HUES48 (cell line): ENCODE measurements around the gene RDX.

Experiments
- H3K27ac ChIP-seq: one replicate; pipeline ENCODE4 v1.7.0; 2013; ENCODE audit warnings: low read depth, low read length, inconsistent platforms
- H3K27me3 ChIP-seq: 2 replicates; pipeline ENCODE4 v1.6.1; 2013; ENCODE audit warnings: mild to moderate bottlenecking, low read length; ENCODE audit not compliant: control insufficient read depth, insufficient read depth
- H3K36me3 ChIP-seq: 2 replicates; pipeline ENCODE4 v1.6.1; 2013; ENCODE audit warnings: low read length; ENCODE audit not compliant: control insufficient read depth, insufficient read depth
- H3K4me1 ChIP-seq: 2 replicates; pipeline ENCODE4 v1.6.1; 2013; ENCODE audit warnings: mild to moderate bottlenecking, low read length; ENCODE audit not compliant: control insufficient read depth, insufficient read depth
- H3K4me3 ChIP-seq: 2 replicates; pipeline ENCODE4 v1.5.1; 2013; ENCODE audit warnings: mild to moderate bottlenecking, low read depth, low read length
- H3K9ac ChIP-seq: 2 replicates; pipeline ENCODE4 v1.6.1; 2013; ENCODE audit warnings: mild to moderate bottlenecking, low read depth, low read length, moderate library complexity
- H3K9me3 ChIP-seq: 2 replicates; pipeline ENCODE4 v1.6.1; 2013; ENCODE audit warnings: low read length; ENCODE audit not compliant: control insufficient read depth, insufficient read depth

RDX gene

DNA sequence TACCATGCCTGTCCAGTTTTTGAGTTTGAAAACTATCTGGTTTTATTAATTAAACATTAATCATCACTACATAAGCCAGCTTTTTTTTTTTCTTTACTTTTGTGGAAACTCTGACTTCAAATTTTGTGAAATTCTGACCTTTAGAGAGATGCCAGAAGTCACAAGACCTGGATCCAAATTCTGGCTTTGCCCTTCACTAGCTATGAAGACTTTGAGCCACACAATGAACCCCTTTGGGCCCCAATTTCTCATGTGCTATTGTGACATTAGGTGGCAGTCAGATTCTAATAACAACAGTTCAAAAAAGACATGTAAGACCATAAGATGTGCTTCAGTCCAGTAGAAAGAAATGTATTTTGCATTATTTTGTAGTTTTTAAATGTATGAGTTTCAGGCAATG lies 142.9 kb downstream of the RDX start:
- Histone ChIP-seq H3K27me3 (no peaks in the 10 kb centered on the region), H3K4me3 (no peak overlapping the region), H3K36me3 (peaks cover 5% of the 10 kb centered on the region; the same call in 1 of the 2 replicates), H3K9ac (no peak overlapping the region), H3K4me1 (peaks cover 9% of the 10 kb centered on the region; the same call in 1 of the 2 replicates), H3K9me3 (no peaks in the 10 kb centered on the region), H3K27ac (no peak overlapping the region)

DNA sequence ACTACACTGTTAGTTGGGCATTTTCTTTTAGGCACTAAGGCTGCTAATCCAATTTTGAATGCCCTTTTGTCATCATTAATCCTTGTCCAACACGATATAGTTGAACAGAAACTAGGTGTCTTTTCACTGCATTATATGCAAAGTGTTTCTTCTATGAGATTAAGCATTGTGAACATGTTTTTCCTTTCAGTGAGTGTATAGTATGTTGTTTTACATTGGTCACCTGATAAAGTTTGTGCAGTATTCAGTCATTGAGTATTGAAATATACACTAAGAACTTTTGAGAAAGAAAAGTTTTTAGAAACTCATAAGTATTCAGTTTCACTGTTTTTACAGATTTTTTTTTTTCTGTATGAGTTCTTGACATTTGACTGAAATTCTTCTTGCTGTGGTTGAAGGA lies 144.2 kb downstream of the RDX start:
- Histone ChIP-seq H3K4me1 (peaks cover 10% of the 10 kb centered on the region; the same call in 1 of the 2 replicates), H3K27ac (no peak overlapping the region), H3K9ac (no peak overlapping the region), H3K36me3 (peaks cover 5% of the 10 kb centered on the region; the same call in 1 of the 2 replicates), H3K9me3 (no peaks in the 10 kb centered on the region), H3K4me3 (no peak overlapping the region), H3K27me3 (no peaks in the 10 kb centered on the region)

DNA sequence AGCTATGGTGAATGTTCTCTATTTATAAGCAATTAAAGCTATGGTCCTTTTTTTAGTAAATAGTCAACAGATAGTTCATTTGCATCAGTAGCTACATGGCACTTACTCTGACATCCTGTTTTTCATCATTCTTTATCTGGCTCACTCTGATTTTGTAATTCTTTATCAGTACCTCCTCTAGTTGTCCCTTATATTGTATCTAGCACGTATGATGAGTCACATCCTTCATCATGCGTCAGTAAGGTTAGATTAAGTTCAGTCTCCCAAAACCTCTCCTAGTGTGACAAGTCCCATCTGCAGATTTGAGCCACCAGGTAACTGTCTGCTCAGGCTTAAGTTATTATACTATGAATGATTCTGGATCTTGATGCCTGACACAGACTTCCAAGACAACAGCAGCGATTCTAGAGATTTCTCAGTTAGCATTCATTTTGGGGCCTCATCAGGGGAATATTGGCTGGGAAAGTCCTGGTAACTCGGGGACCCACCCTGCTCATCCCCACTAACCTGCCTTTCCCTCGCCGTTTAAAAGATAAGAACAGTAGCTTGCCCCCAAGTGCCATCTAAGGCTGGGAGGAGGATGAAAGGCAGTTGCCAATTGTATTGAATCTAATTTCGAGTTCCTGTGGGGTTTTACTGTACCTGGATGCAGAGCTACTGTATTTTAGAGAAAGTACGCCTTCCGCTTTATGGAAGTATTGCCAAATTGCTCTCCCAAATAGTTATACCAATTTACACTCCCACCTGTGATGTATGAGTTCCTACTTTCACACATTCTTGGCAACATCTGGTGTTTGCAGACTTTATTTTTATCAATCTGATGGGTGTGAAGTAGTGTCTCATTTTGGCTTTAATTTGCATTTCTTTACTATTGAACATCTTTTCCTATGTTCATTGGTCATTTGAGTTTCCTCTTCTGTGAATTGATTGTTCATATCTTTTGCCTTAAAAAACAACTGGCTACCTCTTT lies 147.4 kb downstream of the RDX start:
- H3K27ac ChIP-seq, result peak overlapping the region; percentile 14
- no peak overlapping the region for H3K9ac ChIP-seq
- H3K36me3 ChIP-seq, result 0 out of 2 replicates have a peak, but pooled peaks cover 5% of the 10 kb centered on the region
- H3K4me1 ChIP-seq, result peaks cover 10% of the 10 kb centered on the region; the same call in 1 of the 2 replicates
- no peak overlapping the region for H3K4me3 ChIP-seq
- no peaks in the 10 kb centered on the region for H3K27me3 ChIP-seq
- no peaks in the 10 kb centered on the region for H3K9me3 ChIP-seq

DNA sequence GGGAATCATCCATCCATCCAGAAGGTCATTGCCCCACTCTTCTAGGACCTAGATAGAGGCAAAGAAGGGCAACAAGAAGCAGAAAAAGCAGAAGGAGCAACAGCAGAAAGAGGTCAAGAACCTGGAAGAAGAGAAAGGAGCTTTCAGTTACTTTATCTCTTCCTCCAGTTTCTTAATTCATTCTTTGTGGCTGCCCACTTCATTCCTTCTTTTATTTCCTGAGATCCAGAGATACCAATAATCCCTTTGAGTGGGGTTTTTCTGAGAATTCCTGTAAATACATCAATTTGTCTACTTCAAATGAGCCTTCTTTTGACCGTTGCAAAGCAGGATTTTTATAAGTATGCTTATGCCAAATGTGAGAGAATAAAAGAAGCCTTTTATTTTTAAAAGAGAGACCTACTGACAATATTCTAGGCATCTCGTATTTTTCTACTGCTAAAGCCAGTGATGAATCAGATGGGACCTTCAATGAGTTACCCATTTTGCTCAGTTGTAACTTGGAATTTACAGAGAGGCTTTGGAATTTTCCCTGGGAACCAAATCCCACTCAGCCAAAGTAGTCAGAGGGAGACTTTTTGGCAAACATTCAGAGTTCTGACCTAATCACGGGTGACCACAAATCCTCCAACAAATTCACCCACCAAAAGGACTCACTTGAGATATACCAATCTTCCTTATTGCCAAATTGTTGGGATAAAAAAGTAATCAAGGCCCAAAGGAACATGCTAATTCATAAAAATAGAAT lies 148.3 kb downstream of the RDX start:
- H3K9me3 ChIP-seq, result no peaks in the 10 kb centered on the region
- H3K27ac ChIP-seq, result peak overlapping the region; percentile 14
- H3K9ac ChIP-seq, result no peak overlapping the region

DNA sequence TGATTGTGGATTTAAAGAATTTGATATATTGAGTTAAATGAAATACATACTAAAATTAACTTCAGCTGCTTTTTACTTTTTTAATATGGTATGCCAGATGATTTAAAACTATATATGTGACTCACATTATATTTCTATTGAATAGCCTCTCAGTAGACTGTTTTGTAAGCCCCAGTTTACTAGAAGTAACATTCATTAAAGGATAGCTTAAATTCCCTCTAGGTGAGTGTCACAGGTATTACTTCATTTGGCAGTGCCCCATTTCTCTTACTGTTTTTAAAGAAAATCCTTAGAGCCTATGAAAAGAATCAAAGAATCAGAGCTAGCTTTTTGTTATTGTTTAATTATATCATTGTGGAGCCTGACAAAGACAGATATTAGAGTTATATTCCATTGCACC lies 154.6 kb downstream of the RDX start:
- Histone ChIP-seq H3K4me1 (no peaks in the 10 kb centered on the region), H3K9ac (no peak overlapping the region), H3K36me3 (0 out of 2 replicates have a peak, but pooled peaks cover 5% of the 10 kb centered on the region), H3K27ac (no peak overlapping the region), H3K9me3 (no peaks in the 10 kb centered on the region), H3K27me3 (no peaks in the 10 kb centered on the region), H3K4me3 (no peak overlapping the region)

More for the DNA sequence above, 148.3 kb downstream of the RDX start:
- no peaks in the 10 kb centered on the region for H3K36me3 ChIP-seq
- no peak overlapping the region for H3K4me3 ChIP-seq
- H3K27me3 ChIP-seq, result no peaks in the 10 kb centered on the region
- peaks cover 10% of the 10 kb centered on the region; the same call in 1 of the 2 replicates for H3K4me1 ChIP-seq

DNA sequence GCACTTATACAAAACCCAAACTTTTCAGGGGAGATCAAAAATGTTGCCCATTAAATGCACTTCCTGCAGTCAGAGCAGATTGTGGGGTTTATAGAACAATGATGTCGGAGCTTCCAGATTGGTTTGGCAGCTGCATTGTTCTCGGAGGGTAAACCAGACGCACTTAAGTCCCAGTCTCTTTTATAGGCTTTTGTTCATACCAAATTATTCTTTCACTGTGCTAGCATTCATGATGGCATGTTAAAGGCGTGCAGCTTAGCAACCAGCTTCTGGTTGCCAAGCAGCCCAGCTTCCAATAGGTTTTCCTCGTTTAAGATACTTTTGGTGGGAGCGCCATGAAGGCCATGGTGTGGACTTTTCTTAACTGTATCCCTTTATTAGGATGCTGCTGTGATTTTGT lies 162.3 kb downstream of the RDX start:
- no peaks in the 10 kb centered on the region for H3K9me3 ChIP-seq
- peaks cover 42% of the 10 kb centered on the region for H3K4me1 ChIP-seq
- no peak overlapping the region for H3K27ac ChIP-seq
- no peak overlapping the region for H3K9ac ChIP-seq
- no peak overlapping the region for H3K4me3 ChIP-seq
- no peaks in the 10 kb centered on the region for H3K27me3 ChIP-seq
- H3K36me3 ChIP-seq, result 0 out of 2 replicates have a peak, but pooled peaks cover 5% of the 10 kb centered on the region

DNA sequence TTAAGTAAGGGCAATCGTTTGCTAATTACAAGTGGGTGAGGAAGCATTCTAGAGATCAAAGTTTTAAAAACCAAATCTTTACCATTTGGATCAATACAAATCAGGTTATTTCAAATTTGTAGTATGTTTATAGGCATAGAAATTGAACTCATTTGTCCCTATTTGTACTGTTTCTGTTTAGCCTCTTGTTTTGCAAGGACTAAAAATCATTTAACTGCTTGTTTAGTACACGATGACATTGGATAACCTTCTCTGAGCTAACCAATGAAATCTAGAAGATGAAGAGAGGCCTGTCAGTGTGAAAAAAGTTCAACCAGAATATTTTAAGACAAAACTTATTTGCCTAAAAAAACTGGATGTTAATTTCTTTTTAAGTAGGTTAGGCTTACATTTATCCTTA lies 163.3 kb downstream of the RDX start:
- H3K4me1 ChIP-seq, result peaks cover 52% of the 10 kb centered on the region
- no peaks in the 10 kb centered on the region for H3K9me3 ChIP-seq
- H3K36me3 ChIP-seq, result 0 out of 2 replicates have a peak, but pooled peaks cover 5% of the 10 kb centered on the region
- no peak overlapping the region for H3K9ac ChIP-seq
- no peaks in the 10 kb centered on the region for H3K27me3 ChIP-seq
- no peak overlapping the region for H3K27ac ChIP-seq
- no peak overlapping the region for H3K4me3 ChIP-seq

DNA sequence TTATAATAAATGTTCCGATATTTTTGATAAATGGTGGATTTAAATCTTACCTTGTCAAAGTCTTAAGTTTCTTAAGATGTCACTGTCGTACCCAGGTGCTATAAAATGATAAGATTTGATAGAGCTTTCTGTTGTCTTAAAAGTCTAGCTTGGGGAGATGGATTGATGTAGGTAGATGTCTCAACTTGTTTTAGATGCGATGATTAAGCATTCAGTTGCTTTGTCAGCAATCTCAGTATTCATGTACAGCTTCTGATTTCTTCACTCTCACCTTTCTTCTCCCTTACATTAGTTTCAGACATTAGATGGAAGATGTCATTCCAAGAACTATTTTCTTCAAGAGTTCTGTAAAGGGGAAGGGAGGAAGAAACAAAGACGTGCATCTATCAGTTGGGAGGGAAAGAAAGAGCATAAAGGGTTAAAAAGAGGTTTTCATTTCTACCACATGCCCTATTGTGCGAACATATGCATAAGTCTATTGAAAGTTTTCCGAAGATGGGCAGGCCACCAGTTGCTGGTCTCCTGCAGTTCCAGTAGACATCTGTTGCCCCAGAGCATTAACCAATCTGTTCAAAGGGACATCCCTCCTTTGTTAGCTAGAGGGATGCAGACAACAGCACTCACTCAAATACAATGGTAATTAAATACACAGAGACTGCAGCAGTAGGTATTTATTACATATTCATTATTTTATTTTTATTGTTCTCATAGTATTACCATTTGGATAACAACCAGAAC lies 164.9 kb downstream of the RDX start:
- H3K27me3 ChIP-seq, result no peaks in the 10 kb centered on the region
- H3K36me3 ChIP-seq, result no peaks in the 10 kb centered on the region
- H3K27ac ChIP-seq, result no peak overlapping the region
- no peak overlapping the region for H3K9ac ChIP-seq
- peaks cover 60% of the 10 kb centered on the region for H3K4me1 ChIP-seq
- H3K4me3 ChIP-seq, result no peak overlapping the region; the same call in 1 of the 2 replicates
- no peaks in the 10 kb centered on the region for H3K9me3 ChIP-seq

DNA sequence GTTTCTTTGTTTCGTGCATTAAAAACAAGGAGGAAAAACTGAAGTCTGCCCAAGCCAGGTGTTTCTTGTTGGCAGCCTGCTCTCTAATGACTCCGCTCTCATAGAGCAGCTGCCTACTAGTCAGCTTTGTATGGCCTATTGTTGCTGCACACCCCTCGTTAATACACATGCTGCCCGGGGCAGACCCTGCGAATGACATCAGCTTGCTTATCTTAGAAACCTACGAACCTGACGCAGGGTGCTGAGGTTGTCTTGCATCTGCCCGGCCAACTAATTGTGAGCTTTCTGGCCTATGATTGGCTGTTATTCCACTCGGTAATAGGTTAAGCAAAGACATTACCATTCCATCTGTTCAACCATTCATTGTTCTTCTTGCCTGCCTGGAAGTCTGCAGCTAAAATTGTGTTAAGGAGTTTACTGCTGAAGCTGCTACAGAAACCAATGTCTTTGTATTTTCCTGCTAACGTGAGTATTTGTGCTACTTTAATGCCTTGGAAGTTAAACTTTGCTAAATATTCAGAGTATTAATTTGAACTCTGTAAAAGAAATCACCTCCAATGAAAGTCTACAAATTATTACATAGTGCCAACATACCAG lies 165.7 kb downstream of the RDX start:
- H3K36me3 ChIP-seq, result no peaks in the 10 kb centered on the region
- H3K4me1 ChIP-seq, result peaks cover 60% of the 10 kb centered on the region
- peak overlapping the region; percentile 34; the same call in 1 of the 2 replicates for H3K9ac ChIP-seq
- H3K27ac ChIP-seq, result peak overlapping the region; percentile 26
- H3K27me3 ChIP-seq, result no peaks in the 10 kb centered on the region
- no peaks in the 10 kb centered on the region for H3K9me3 ChIP-seq
- H3K4me3 ChIP-seq, result no peak overlapping the region; the same call in 1 of the 2 replicates

DNA sequence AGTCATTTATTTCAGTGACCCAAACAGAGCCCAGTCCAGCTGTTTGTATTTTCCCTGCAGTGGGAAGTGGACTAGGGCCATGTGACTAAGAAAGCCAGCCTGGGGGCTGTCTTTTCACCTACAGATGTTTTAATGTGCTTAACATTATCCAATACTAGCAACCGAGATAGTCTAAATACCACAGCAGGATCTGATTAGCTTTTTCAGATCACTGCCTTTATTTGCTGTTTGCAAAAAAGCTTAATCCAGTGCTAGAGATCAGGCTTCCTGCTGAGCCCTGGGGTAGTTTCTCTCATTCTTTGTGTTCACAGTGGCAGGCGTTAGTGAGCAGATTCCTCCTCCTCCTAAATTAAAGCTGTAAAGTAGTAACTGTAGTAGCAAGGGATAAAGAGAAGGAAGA lies 168.3 kb downstream of the RDX start:
- H3K9ac ChIP-seq, result no peak overlapping the region
- no peaks in the 10 kb centered on the region for H3K9me3 ChIP-seq
- H3K27ac ChIP-seq, result peak overlapping the region; percentile 81
- H3K36me3 ChIP-seq, result no peaks in the 10 kb centered on the region
- peaks cover 59% of the 10 kb centered on the region for H3K4me1 ChIP-seq
- H3K4me3 ChIP-seq, result 0 out of 2 replicates have a peak overlapping the region, but pooled peaks have one; percentile 33
- H3K27me3 ChIP-seq, result no peaks in the 10 kb centered on the region
